Measurements from ENCODE around the gene TAF6L. TPM values are rescaled to one million over a fixed set of nuclear protein-coding genes. Genes with fewer than 3 reads are reported as not detected.
"Not testable (repeated sequence)": the region's sequence is repeated elsewhere in the genome, so short reads cannot be mapped to it uniquely, and the experiment has no call there.

TAF6L gene
- polyA plus RNA-seq, 1 donor from 2014 or later = 55.2 TPM

DNA sequence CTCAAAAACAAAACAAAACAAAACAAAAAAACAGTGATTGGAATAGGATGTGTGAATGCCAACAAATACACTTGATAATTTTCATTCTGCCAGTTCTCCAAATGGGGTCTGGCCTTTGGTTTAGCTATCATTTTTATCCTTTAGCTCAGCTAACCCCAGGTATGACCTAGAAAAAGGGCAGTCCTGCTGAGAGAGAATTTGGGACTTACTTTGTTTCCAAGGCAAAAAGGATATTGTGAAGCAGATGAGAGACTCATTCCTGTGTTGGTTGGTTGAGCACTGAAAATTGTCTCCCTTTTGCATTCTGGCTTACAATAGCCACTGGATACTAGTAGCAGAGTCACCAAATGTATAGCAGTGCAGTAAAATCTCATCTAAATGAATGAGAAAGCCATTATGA lies 34.0 kb upstream of the TAF6L start:
- H3K27me3 ChIP-seq (ENCODE audit: insufficient read depth, low read depth, low read length) = no peaks in the 10 kb centered on the region
- H3K4me3 ChIP-seq (ENCODE audit: low read length) = no peak overlapping the region
- no peaks in the 10 kb centered on the region for H3K79me2 ChIP-seq (replicated peaks; ENCODE audit: insufficient read depth, low read length)
- no peaks in the 10 kb centered on the region for H3K36me3 ChIP-seq (ENCODE audit: insufficient read depth, low read length)
- no peaks in the 10 kb centered on the region for H3K9me2 ChIP-seq (ENCODE audit: insufficient read depth, low read length)
- no peaks in the 10 kb centered on the region for H3K9me3 ChIP-seq (ENCODE audit: low read length)
- no peak overlapping the region for H3K9ac ChIP-seq (ENCODE audit: low read length)
- no peaks in the 10 kb centered on the region for H4K20me1 ChIP-seq (ENCODE audit: insufficient read depth)
- no peak overlapping the region for H2AFZ ChIP-seq (ENCODE audit: low read depth, low read length)
- no peak overlapping the region for H3K4me2 ChIP-seq (ENCODE audit: low read length)
- no peaks in the 10 kb centered on the region for H3F3A ChIP-seq (ENCODE audit: insufficient read depth, low read length, poor library complexity, severe bottlenecking)
- TF ChIP-seq, protein P1, sequence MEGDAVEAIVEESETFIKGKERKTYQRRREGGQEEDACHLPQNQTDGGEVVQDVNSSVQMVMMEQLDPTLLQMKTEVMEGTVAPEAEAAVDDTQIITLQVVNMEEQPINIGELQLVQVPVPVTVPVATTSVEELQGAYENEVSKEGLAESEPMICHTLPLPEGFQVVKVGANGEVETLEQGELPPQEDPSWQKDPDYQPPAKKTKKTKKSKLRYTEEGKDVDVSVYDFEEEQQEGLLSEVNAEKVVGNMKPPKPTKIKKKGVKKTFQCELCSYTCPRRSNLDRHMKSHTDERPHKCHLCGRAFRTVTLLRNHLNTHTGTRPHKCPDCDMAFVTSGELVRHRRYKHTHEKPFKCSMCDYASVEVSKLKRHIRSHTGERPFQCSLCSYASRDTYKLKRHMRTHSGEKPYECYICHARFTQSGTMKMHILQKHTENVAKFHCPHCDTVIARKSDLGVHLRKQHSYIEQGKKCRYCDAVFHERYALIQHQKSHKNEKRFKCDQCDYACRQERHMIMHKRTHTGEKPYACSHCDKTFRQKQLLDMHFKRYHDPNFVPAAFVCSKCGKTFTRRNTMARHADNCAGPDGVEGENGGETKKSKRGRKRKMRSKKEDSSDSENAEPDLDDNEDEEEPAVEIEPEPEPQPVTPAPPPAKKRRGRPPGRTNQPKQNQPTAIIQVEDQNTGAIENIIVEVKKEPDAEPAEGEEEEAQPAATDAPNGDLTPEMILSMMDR (IDR thresholded peaks at IDR 0.05; ENCODE audit: poor library complexity, severe bottlenecking) = no peak
- no peak for TF ChIP-seq EZH2 (IDR thresholded peaks at IDR 0.05; ENCODE audit: borderline replicate concordance, insufficient read depth, low read length, poor library complexity, severe bottlenecking)
- TF ChIP-seq EP300 (conservative IDR thresholded peaks at IDR 0.05; ENCODE audit: poor library complexity, severe bottlenecking) = no peak
- TF ChIP-seq SMC3 (conservative IDR thresholded peaks at IDR 0.05; ENCODE audit: poor library complexity) = no peak
- no peak for TF ChIP-seq POLR2AphosphoS5 (IDR thresholded peaks at IDR 0.05)
- TF ChIP-seq MXI1 (conservative IDR thresholded peaks at IDR 0.05; ENCODE audit: poor library complexity, severe bottlenecking) = no peak
- no peak for TF ChIP-seq RAD21 (conservative IDR thresholded peaks at IDR 0.05)
- no peak for TF ChIP-seq TAF1 (IDR thresholded peaks at IDR 0.05; ENCODE audit: low read depth)
- TF ChIP-seq, protein P2, sequence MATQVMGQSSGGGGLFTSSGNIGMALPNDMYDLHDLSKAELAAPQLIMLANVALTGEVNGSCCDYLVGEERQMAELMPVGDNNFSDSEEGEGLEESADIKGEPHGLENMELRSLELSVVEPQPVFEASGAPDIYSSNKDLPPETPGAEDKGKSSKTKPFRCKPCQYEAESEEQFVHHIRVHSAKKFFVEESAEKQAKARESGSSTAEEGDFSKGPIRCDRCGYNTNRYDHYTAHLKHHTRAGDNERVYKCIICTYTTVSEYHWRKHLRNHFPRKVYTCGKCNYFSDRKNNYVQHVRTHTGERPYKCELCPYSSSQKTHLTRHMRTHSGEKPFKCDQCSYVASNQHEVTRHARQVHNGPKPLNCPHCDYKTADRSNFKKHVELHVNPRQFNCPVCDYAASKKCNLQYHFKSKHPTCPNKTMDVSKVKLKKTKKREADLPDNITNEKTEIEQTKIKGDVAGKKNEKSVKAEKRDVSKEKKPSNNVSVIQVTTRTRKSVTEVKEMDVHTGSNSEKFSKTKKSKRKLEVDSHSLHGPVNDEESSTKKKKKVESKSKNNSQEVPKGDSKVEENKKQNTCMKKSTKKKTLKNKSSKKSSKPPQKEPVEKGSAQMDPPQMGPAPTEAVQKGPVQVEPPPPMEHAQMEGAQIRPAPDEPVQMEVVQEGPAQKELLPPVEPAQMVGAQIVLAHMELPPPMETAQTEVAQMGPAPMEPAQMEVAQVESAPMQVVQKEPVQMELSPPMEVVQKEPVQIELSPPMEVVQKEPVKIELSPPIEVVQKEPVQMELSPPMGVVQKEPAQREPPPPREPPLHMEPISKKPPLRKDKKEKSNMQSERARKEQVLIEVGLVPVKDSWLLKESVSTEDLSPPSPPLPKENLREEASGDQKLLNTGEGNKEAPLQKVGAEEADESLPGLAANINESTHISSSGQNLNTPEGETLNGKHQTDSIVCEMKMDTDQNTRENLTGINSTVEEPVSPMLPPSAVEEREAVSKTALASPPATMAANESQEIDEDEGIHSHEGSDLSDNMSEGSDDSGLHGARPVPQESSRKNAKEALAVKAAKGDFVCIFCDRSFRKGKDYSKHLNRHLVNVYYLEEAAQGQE (IDR thresholded peaks at IDR 0.05; ENCODE audit: borderline replicate concordance) = no peak
- H3K27ac ChIP-seq (ENCODE audit: low read length) = no peak overlapping the region

DNA sequence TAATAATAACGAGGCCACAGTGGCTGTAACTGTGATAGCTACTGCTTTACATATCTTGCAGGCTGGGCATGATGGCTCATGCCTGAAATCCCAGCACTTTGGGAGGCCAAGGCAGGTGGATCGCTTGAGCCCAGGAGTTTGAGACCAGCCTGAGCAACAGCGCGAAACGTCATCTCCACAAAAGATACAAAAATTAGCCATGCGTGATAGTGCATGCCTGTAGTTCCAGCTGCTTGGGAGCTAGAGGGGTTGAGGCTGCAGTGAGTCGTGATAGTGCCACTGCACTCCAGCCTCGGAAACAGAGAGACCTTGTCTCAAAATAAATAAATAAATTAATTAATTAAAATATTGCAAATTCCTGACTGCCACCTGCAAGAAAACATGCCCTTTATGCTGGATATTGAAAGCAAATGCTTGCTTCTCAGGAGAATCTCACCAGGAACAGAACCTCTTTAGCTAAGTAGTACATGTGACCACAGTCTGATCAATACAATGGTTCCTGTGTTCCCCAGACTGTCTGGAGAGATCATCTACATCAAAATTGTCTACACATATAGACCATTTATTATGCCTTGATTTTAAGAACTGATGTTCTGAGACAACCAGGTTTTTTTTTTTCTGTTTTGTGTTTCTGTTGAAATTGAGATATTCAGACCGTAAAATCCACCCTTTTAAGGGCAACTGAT lies 23.6 kb upstream of the TAF6L start:
- no peak overlapping the region for H3K27ac ChIP-seq (ENCODE audit: low read length)
- no peaks in the 10 kb centered on the region for H3K36me3 ChIP-seq (ENCODE audit: insufficient read depth, low read length)
- H3K4me3 ChIP-seq (ENCODE audit: low read length) = no peak overlapping the region
- no peaks in the 10 kb centered on the region for H3K9me2 ChIP-seq (ENCODE audit: insufficient read depth, low read length)
- no peaks in the 10 kb centered on the region for H3F3A ChIP-seq (ENCODE audit: insufficient read depth, low read length, poor library complexity, severe bottlenecking)
- TF ChIP-seq, protein P2 (IDR thresholded peaks at IDR 0.05; ENCODE audit: borderline replicate concordance) = no peak
- TF ChIP-seq, protein P1 (IDR thresholded peaks at IDR 0.05; ENCODE audit: poor library complexity, severe bottlenecking) = no peak
- no peak for TF ChIP-seq POLR2AphosphoS5 (IDR thresholded peaks at IDR 0.05)
- TF ChIP-seq TAF1 (IDR thresholded peaks at IDR 0.05; ENCODE audit: low read depth) = no peak
- no peak for TF ChIP-seq EZH2 (IDR thresholded peaks at IDR 0.05; ENCODE audit: borderline replicate concordance, insufficient read depth, low read length, poor library complexity, severe bottlenecking)
- no peak for TF ChIP-seq SMC3 (conservative IDR thresholded peaks at IDR 0.05; ENCODE audit: poor library complexity)
- no peak for TF ChIP-seq RAD21 (conservative IDR thresholded peaks at IDR 0.05)
- TF ChIP-seq EP300 (conservative IDR thresholded peaks at IDR 0.05; ENCODE audit: poor library complexity, severe bottlenecking) = no peak
- no peak for TF ChIP-seq MXI1 (conservative IDR thresholded peaks at IDR 0.05; ENCODE audit: poor library complexity, severe bottlenecking)
- no peaks in the 10 kb centered on the region for H3K9me3 ChIP-seq (ENCODE audit: low read length)
- H3K9ac ChIP-seq (ENCODE audit: low read length) = no peak overlapping the region
- no peaks in the 10 kb centered on the region for H3K79me2 ChIP-seq (replicated peaks; ENCODE audit: insufficient read depth, low read length)
- no peaks in the 10 kb centered on the region for H4K20me1 ChIP-seq (ENCODE audit: insufficient read depth)
- H2AFZ ChIP-seq (ENCODE audit: low read depth, low read length) = no peak overlapping the region
- H3K4me2 ChIP-seq (ENCODE audit: low read length) = no peak overlapping the region
- H3K27me3 ChIP-seq (ENCODE audit: insufficient read depth, low read depth, low read length) = no peaks in the 10 kb centered on the region

DNA sequence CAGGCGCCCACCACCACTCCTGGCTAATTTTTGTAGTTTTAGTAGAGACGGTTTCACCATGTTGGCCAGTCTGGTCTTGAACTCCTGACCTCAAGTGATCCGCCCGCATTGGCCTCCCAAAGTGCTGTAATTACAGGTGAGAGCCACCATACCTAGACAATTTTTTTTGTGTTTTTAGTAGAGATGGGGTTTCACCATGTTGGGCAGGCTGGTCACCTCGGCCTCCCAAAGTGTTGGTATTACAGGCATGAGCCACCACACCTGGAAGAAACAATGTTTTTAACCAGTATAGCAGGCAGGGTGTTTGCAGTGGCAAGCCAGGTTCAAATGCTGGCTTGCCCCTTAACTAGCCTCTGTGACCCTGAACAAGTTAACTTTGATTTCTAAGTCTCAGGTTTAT lies 21.3 kb upstream of the TAF6L start:
- H2AFZ ChIP-seq (ENCODE audit: low read depth, low read length); H3K4me2 ChIP-seq (ENCODE audit: low read length); H3K79me2 ChIP-seq (replicated peaks; ENCODE audit: insufficient read depth, low read length); H4K20me1 ChIP-seq (ENCODE audit: insufficient read depth); H3K27me3 ChIP-seq (ENCODE audit: insufficient read depth, low read depth, low read length); H3F3A ChIP-seq (ENCODE audit: insufficient read depth, low read length, poor library complexity, severe bottlenecking); H3K9me2 ChIP-seq (ENCODE audit: insufficient read depth, low read length); H3K9me3 ChIP-seq (ENCODE audit: low read length); H3K27ac ChIP-seq (ENCODE audit: low read length); H3K4me3 ChIP-seq (ENCODE audit: low read length); H3K36me3 ChIP-seq (ENCODE audit: insufficient read depth, low read length); H3K9ac ChIP-seq (ENCODE audit: low read length): not testable (repeated sequence)

All from neural cell (in vitro differentiated cells).